ENCODE results near the gene LY86.
"Not testable (repeated sequence)": the region's sequence is repeated elsewhere in the genome, so short reads cannot be mapped to it uniquely, and the experiment has no call there.

Gene LY86

DNA sequence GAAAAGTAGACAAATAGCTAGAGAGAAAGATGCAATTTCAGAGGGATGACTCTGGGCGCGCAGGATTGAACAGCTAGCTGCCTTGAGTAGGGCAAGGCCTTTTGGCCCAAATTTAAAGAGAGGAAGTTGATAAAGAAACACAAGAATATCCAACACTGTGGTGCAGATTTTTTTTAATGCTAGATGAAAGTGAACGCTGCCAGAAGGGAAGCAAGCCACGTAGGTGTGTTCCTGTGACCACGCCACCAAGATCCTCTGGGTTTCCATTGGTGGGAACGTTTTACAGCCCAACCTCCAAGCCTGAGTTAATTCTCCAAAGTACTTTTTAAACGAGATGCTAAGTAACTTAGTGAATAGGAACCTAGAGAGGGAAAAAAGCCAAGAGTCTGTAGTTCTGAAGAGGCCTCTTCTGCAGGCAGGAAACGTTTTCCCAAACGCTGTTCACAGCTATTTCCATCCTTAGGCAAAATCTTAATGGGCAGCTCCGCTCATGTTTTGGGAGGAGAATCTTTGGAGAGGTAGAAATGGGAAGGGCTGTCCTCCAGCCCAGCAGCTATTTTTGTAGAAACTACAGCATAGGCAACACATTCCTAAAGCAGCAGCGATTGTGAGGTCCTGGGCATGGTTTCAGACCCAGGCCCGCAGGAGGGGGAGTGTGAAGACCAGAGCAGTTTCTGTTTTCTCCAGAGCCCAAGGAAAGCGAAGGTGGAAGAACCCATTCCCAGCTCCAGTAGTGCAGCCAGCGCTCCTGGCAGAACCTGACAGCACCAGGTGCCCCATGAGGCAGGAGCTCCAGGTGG lies 8.2 kb downstream of the LY86 start:
- no peak for DNase-seq

DNA sequence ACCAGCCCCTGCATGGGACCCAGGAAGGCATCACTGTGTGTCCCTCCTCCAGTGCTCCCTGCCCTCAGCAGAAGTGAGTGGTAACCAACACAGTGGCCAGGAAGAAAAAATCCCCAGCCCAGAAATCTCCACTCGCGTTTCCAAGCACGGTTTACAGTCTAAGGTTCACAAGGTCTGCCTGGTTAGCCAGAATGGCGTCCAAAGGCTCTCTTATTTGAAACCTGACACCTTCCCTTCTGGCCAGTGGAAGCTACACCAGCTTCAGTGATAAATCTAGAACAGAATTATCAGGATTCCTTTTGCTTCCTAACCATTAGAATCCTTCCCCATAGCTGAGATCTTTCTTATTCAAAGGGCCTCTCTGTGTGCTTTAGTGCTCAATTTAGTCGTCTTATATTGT lies 9.2 kb downstream of the LY86 start:
- DNase-seq: no peak

GRCh38 chr6:6599468-6599873 lies 11.0 kb downstream of the LY86 start:
- DNase-seq: no peak

GRCh38 chr6:6600875-6601274 lies 12.4 kb downstream of the LY86 start:
- no peak for DNase-seq

DNA sequence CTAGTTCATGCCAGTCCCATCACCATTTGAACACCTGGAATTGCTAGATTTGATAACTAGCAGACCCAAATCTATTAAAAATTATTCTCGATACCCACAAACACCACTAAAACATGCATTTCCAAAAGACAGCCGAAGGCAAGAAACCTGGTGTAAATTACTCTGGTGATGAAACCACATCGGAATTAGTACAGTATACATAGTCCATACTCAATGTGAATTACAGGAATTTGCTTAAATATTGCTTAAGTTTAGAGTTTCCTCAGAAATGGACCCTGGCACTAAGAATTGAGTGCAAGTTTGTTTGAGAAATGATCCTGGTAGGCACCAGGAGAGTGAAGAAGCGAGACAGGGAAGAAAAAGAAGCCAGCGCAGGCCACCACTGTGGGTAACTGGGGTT lies 13.7 kb downstream of the LY86 start:
- no peak for DNase-seq

DNA sequence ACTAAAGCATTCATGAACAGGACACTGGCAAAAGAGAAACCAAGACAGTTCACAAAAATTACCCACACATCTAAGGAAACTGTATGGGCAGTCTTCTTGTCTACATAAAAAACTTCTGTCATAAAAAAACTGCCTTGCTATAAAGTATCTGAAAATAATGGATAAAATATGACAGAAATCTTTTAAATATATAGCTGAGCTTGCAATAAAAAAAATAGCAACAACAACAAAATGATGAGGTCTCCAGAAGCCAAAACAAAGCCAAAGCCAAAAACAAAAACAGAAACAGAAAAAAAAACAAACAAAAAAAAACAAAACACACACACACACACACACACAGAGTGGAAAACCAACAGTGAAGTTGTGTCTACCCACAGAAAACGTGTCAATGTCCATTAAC lies 14.8 kb downstream of the LY86 start:
- DNase-seq: no peak

DNA sequence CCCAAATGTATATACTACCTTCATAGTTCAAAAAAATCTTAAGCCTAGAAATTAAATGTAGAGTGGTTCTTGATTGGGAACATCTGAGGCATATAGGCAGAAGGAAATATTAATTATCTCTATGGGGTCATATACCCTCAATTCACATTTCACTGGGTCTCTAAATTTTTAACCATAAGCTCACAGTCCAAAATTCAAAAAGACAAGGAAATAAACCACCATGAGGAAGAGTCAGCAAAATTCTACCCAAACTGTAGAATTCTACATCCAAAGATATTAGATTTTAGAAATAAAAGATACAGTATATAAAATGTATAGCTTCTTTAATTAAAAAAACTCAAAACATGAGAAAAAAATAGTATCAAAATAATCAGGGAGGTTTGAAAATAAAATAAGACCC lies 15.5 kb downstream of the LY86 start:
- no peak for DNase-seq

DNA sequence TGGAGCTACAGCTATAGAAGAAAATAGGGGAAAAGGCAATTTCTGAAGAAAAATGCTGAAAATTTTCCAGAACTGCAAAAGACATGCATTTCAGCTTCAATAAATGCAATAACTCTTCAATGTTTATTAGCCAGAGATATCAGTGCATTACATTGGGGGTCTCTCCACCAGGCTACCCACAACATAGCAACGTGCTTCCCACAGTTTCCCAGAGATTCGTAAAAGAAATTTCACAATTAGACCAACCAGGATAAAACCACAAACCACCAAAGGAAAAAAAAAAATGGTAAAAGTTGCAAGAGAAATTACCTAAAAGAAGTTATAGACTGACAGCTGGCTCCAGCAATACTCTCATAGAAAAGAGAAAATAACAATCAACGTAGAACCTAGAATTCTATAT lies 16.0 kb downstream of the LY86 start:
- no peak for DNase-seq

GRCh38 chr6:6605873-6606272 lies 17.4 kb downstream of the LY86 start:
- no peak for DNase-seq

DNA sequence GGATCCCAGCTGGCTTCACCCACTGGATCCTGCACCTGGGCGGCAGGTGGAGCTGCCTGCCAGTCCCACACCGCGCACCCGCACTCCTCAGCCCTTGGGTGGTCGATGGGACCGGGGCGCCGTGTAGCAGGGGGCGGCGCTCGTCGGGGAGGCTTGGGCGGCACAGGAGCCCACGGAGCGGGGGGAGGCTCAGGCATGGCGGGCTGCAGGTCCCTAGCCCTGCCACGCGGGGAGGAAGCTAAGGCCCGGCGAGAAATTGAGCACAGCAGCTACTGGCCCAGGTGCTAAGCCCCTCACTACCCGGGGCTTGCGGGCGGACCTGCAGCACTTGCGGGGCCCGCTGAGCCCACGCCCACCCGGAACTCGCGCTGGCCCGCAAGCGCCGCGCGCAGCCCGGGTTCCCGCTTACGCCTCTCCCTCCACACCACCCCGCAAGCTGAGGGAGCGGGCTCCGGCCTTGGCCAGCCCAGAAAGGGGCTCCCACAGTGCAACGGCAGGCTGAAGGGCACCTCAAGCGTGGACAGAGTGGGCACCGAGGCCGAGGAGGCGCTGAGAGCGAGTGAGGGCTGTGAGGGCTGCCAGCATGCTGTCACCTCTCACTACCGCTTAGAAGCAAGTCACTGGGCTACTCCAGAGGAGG lies 18.0 kb downstream of the LY86 start:
- DNase-seq: not testable (repeated sequence)

GRCh38 chr6:6609450-6609849 lies 20.9 kb downstream of the LY86 start:
- DNase-seq: no peak

- peak; percentile 24 for DNase-seq
Observed at GRCh38 chr6:6610031-6610591, 21.6 kb downstream of the LY86 start.

GRCh38 chr6:6611486-6611885 lies 23.0 kb downstream of the LY86 start:
- no peak for DNase-seq

- no peak for DNase-seq
Observed at GRCh38 chr6:6612308-6612707, 23.8 kb downstream of the LY86 start.

- not testable (repeated sequence) for DNase-seq
Observed at GRCh38 chr6:6613103-6613718, 24.7 kb downstream of the LY86 start.

DNA sequence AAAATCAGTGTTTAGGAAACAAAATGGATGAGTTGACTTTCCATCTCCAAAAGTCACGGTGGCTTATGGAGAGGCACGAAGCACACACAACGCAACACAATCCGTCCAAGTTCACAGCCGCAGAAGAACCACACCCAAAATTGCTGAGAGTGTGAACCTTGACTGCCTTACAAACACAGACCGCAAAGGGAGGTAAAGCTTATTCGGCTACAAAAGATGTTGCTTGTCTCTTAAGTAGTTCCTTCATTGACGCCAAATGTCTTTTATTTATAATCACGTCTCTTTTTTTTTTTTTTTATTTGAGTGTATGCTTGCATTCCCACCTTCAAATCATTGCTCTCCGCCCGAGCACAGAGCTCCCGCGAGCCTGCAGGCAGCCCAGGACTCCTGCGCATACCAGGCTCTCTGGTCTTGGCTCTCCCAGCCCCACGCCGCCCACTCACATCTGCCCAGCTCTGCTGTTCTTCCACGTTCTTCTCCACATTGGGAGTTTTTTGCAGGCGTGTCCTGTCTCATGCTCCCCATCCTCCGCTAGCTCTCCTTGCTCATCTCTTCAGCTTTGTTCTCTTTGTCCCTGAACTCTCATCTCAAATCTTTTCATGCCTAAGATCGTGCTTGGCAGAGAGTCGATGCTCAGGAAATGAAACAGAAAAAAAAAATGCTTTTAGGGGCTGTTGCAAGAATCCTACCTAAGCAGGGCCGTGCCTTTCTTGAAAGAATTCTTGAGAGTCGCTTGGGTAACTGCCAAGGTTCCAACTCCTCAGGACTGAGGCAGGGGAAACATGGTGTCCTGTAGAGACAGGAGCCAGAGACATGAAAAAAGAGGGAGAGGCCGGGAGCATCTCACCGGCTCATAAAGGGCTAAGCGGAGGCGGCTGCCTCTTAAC lies 25.8 kb downstream of the LY86 start:
- peak; percentile 23 for DNase-seq

- no peak for DNase-seq
Observed at GRCh38 chr6:6614983-6615349, 26.4 kb downstream of the LY86 start.

DNA sequence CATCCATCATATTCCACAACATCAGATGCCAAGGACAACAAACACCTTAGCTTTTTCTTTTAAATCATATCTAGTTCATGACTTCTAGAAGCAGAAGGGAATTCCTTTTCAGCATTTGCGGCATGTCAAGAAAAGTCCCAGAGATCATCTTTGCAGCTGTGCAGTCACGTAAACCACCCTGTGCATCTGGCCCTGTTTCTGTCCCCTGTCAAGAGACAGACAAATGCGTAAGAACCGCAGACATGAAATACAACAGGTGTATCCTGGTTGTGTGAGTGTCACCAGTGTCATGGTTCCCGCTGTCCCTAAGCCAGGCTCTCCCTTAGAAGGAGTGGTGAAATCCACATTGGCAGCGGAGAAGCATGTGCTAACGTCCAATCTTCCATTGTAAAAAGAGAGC lies 28.1 kb downstream of the LY86 start:
- no peak for DNase-seq

DNA sequence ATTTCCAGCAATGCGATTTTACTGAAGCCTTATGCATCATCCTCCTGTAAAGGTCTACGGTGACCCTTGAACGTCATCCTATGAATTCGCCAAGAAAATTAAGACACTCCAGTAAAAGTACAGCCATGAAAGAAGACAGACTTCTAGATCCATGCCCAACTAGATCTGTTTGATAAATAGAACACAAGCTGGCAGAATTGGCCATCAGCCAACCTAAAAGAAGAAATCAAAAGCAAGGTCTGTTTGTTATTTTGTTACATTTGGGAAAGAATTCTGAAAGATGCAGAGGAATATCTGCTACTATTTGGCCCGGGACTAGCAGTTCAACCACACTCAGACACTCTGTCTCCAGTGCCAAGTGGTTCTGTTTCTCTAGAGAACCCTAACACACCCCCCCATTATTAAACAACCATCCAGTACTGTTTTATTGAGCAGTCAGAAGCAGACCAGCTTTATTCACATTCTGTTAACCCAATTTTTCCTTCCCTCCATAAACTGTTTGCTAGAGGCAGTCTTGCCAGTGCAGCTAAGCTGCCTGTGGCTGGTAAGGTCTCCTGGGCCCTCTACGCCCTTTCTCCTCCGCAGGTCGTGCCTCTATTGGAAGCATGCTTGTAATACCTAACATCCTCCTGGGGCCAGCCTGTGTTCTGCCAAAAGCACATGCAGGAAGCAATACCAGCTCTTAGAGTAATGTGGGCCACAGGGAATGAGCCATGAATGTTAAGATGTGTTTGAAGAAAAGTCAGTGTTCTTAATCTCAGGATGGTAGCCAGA lies 30.7 kb downstream of the LY86 start:
- DNase-seq: no peak

GRCh38 chr6:6620766-6621425 lies 32.4 kb downstream of the LY86 start:
- no peak for DNase-seq

- no peak for DNase-seq
Observed at GRCh38 chr6:6622501-6622900, 34.0 kb downstream of the LY86 start.

DNA sequence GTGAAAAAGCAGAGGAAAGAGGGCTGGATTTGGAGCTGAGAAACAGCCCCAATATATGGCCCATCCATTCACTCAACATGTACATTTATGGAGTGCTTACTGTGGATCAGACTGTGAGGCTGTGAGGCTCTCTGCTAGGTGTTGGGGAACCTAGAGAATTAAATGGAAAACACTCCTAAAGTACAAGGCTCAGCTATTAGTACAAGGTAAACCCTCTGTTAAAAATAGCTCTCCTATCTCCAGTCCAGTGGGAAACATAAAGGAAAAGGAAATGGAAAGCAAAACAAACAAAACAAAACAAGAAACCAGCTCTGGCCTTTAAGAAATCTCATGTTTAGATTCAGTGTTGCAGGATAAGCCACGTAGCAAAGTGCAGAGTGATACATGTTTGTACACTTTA lies 35.0 kb downstream of the LY86 start:
- DNase-seq: no peak

Data from activated CD4-positive, alpha-beta T cell treated with anti-CD3 and anti-CD28 coated beads, Interleukin-2, amount 50 U/mL, for 1 hour (primary cell).